GM19023 (cell line): ENCODE measurements around the gene FST.

ENCODE experiments used
- ATAC-seq: cut with Tn5 transposase; IDR thresholded peaks from one replicate; pipeline ENCODE4 v1.9.1; 2021; ENCODE audit warnings: mild to moderate bottlenecking, moderate library complexity; ENCODE audit not compliant: unreplicated experiment

Gene FST, protein sequence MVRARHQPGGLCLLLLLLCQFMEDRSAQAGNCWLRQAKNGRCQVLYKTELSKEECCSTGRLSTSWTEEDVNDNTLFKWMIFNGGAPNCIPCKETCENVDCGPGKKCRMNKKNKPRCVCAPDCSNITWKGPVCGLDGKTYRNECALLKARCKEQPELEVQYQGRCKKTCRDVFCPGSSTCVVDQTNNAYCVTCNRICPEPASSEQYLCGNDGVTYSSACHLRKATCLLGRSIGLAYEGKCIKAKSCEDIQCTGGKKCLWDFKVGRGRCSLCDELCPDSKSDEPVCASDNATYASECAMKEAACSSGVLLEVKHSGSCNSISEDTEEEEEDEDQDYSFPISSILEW

GRCh38 chr5:53480416-53481158, at the start of gene FST:
Gene FST, plus strand, starts transcription at chr5:53480629. Its CDS starts 163 bp downstream, at chr5:53480792.
- no peak for ATAC-seq

GRCh38 chr5:53431665-53432064, 48.8 kb upstream of the FST start:
- ATAC-seq = no peak

DNA sequence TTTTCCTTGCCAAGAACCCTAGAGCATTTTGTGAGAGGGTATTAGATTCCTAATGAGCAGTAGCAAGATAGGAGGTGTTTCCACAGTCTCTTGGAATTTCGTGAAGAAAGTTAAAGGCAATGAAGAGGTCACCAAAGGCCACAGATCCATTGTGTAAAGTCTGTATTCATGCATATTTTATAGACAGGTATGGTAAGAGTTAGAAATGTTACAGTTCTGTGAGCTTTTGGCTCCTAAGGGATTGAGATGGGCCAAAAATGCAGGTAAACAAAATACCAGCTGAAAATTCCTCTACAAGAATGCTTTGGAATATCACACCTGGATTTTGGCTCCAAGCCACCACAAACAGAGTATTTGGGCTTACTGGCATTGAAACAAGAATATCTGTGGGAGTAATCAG, 47.4 kb upstream of the FST start:
- no peak for ATAC-seq

- no peak for ATAC-seq
These were observed 45.9 kb upstream of the FST start for GRCh38 chr5:53434541-53434940.

DNA sequence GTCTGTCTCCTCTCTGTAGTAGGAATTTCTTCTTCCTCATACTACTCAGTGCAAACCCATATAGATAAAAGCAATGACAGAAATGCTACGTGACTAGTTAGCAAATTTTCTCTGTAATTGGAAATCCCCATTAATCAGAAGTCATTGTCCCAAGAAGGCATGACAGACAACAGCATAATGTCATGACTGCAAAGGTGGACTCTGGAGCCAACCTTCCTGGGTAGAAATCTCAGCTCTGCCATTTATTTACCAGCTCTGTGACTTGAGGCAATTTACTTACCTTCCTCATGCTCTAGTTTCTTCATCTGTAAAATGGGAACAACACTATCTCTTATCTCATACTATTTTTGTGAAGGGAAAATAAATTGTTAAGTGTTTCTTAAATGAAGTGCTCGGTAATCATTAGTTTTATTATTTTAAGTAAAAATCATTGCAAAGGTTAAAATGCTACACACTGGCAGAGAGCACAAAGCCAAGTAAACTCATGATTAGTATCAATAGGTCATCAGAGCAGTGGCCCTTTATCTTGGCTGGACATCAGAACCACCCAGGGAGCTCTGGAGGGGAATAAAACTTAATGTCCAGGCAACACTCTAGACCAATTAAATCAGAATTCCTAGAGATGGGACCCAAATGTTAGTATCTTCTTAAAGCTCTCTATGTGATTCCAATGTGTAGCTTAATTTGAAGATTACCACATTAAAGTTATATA, 43.8 kb upstream of the FST start:
- no peak for ATAC-seq

DNA sequence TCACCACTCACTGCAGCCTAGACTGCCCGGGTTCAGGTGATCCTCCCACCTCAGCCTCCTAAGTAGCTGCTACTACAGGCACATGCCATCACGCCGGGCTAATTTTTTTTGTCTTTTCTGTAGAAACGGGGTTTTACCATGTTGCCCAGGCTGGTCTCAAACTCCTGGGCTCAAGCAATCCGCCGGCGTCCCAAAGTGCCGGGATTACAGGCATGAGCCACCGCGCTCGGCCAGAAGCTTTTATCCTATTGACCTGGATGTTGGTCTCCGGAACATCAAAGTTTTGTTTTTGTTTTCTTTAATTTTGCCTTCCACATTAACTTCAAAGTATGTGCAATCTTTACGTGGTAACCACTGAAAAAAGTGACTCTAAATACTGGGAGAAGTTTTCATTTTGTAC, 42.4 kb upstream of the FST start:
- no peak for ATAC-seq

- no peak for ATAC-seq
These were observed 41.6 kb upstream of the FST start for GRCh38 chr5:53438486-53439472.

- ATAC-seq = no peak
These were observed 37.5 kb upstream of the FST start for GRCh38 chr5:53442961-53443360.

DNA sequence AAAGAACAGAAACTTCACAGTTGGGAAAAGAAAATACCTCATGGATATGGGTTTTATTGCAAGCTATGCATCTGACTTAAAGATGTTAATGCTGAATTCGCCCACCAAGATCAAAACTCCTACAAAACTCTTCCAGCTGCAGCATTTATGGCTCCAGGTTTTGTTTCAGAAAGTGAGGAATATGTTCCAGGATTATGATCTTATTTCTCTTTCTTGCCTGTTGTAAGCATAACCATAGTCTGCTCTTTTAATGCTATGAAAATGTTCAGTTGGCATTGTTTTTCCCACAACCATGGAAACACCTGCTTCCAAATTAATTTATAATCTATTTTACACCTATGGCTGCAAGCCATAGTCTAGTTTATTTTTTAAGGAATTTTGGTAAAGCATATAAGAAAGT, 34.9 kb upstream of the FST start:
- ATAC-seq = no peak

- ATAC-seq = no peak
These were observed 33.5 kb upstream of the FST start for GRCh38 chr5:53446908-53447307.

DNA sequence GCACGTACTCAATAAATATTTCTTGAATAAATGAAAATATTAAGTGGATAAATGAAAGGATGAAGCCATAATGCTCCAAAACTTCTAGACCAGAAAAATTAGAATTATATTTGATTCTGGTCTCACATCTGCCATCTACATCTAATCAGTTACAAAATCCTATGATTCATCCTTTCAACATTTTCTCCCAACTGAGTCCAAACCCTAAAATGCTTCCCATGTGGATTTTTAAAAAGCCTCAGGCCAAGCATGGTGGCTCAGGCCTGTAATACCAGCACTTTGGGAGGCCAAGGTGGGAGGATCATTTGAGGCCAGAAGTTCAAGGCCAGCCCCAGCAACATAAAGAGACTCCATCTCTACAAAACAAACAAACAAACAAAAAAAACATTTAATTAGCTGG, 31.6 kb upstream of the FST start:
- no peak for ATAC-seq

- ATAC-seq = no peak
These were observed 26.3 kb upstream of the FST start for GRCh38 chr5:53453898-53454718.

- no peak for ATAC-seq
These were observed 25.8 kb upstream of the FST start for GRCh38 chr5:53454719-53455000.

- ATAC-seq = no peak
These were observed 24.1 kb upstream of the FST start for GRCh38 chr5:53456366-53456765.

DNA sequence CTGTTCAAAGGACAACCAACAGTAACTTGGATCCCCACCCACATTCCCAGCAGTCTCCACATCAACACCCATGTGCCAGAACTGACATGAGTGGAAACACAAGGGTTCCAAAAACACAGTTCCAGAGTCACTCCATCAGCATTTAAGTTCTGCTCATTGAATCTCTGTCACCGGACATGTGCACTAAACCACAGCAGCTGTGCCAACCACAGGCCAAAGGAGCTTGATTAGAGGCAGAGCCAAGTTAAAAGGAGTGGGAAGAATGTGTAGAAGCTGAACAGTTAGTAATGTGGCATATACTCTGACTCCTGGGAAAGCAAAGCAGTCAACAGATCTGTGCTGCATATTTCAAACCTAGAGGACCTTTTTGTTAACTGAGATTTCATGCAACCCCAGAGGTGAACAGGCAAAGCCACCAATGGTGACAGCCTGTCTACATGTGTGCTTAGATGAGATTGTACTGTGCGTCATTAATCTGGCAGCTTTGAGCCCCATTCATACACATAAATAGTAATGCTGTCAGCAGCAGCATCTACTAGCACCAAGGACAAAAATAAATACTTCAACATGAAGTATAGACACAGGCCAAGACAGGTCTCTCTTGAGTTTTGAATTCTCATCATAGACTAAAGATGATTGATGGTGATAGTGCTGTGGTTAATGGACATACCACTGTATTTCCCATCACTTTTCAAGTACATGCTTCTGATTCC, 16.4 kb upstream of the FST start:
- no peak for ATAC-seq

DNA sequence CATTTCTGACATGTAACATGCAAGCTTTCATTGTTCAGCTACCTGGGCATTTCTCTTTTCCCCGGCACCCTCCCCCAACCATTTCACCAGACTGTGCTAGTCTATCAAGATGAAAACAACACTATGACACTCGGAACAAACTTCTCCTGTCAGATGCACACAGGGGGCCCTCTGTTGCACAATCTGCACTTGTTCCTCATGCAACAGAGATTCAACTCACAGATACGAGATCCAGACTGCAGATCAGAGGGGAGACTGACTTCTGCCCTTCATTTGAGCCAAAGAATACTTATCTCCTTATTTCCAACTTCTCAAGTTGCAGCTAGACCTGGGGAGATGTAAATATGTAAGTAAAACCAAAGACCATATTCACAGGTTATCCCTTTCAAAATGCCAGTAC, 15.7 kb upstream of the FST start:
- ATAC-seq = no peak

DNA sequence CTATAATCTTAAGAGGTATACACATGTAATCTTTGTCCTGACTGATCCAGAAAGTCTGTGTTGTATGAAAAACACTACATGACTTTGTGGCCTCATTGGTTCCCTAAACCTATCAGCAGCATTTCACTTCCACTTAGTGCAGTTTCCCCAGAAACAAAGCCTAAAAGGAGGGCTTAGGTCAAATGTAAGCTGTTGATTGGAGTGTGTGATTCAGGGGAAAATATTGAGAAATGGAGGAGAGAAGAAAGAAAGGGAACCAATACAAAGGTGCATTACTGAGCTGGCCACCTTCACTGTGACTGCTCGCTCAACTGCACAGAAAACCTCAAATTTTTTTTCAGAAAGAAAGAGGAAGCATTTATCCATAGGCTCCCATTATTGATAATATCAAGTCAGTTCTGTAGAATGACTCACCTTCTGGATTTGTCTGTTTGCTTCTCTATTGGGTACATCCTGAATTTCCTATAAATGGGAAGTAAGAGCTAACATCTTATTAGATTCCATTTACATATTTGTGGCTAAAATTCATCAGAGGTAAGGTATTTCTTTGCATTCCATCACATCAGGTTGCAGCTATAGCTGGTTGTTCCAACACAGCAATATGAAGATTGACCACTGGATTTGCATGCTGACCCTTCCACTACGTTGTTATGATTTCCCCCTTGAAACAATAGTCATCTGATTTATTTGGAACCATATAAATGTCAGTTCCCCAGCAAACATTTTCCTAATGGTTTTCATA, 10.3 kb upstream of the FST start:
- no peak for ATAC-seq

- ATAC-seq = no peak
These were observed 8.2 kb upstream of the FST start for GRCh38 chr5:53472279-53472678.
